Esophagus muscularis mucosa (tissue), 4 donors: ENCODE results near the gene CHP1.

Experiments used
- CTCF ChIP-seq, 3 experiments: fragments of 200-600 bp in 2 of 3; fragments of 450-650 bp in 1 of 3; sonication (generic) in 2 of 3; IDR thresholded peaks; one replicate each; pipeline ENCODE4 v1.5.1; 2017 to 2019; ENCODE audit warnings: antibody characterized with exemption in 3 of 3, mild to moderate bottlenecking in 2 of 3, moderate library complexity in 1 of 3
- EP300 ChIP-seq: sonication (generic); formaldehyde crosslinking; IDR thresholded peaks from one replicate; pipeline ENCODE4 v1.6.1; 2017; ENCODE audit warnings: antibody characterized with exemption
- POLR2A ChIP-seq: fragments of 450-650 bp; IDR thresholded peaks from one replicate; pipeline ENCODE4 v1.6.1; 2017; ENCODE audit warnings: antibody characterized with exemption, moderate library complexity, mild to moderate bottlenecking, low read depth
- POLR2AphosphoS5 ChIP-seq, 2 donors: sonication (generic); formaldehyde crosslinking; IDR thresholded peaks; one replicate each; pipeline ENCODE4 v1.6.1; 2017; ENCODE audit warnings: antibody characterized with exemption in 2 of 2

GRCh38 chr15:41288464-41288863 is 57.4 kb downstream of the CHP1 start:
- TF ChIP-seq CTCF (IDR thresholded peaks at IDR 0.05), result no peak
- TF ChIP-seq EP300, result no peak
- no peak for TF ChIP-seq POLR2AphosphoS5 (IDR thresholded peaks at IDR 0.05)
- TF ChIP-seq POLR2A, result no peak
